HepG2 (cell line): ENCODE measurements around the gene ARHGAP10.

Experiments
- EZH2 ChIP-seq: conservative IDR thresholded peaks from 2 replicates; pipeline ENCODE4 v1.6.1; 2012; ENCODE audit warnings: mild to moderate bottlenecking, low read depth, low read length, moderate library complexity
- HCFC1 ChIP-seq: fragments of 150-350 bp; IDR thresholded peaks from 2 replicates; pipeline ENCODE4 v1.6.1; 2014; ENCODE audit warnings: low read depth, low read length
- HNRNPUL1 ChIP-seq: fragments of 200-400 bp; formaldehyde crosslinking; IDR thresholded peaks from 2 replicates; pipeline ENCODE4 v1.6.1; 2017; ENCODE audit warnings: low read depth, mild to moderate bottlenecking, low read length, moderate library complexity
- LCORL ChIP-seq, 2 experiments: fragments of 450-650 bp in 1 of 2; sonication (generic) in 1 of 2; formaldehyde crosslinking in 1 of 2; IDR thresholded peaks; 2 replicates each; pipeline versions ENCODE4 v1.5.0 to v1.6.1; 2017 to 2020; ENCODE audit warnings: antibody characterized with exemption in 1 of 2, missing genetic modification reagents in 1 of 2
- TCF7L2 ChIP-seq: IDR thresholded peaks from 2 replicates; pipeline ENCODE4 v1.6.1; 2011; ENCODE audit warnings: mild to moderate bottlenecking, low read depth, low read length, moderate library complexity
- ZBTB37 ChIP-seq: sonication (generic); formaldehyde crosslinking; IDR thresholded peaks from 2 replicates; pipeline ENCODE4 v1.4.0; 2020; ENCODE audit warnings: mild to moderate bottlenecking, missing genetic modification reagents
- ZNF780A ChIP-seq: sonication (generic); formaldehyde crosslinking; IDR thresholded peaks from 2 replicates; pipeline ENCODE4 v1.8.0; 2022; ENCODE audit warnings: mild to moderate bottlenecking, missing genetic modification reagents, moderate library complexity

- TF ChIP-seq EZH2 (no peak), HCFC1 (no peak), TCF7L2 (no peak), HNRNPUL1 (no peak), LCORL (IDR thresholded peaks at IDR 0.05) (no peak), LCORL (CRISPR knock-in tag; IDR thresholded peaks at IDR 0.05) (no peak), ZNF780A (CRISPR knock-in tag) (no peak), ZBTB37 (no peak)
Measured at GRCh38 chr4:148101790-148102189, 369.9 kb downstream of the ARHGAP10 start.
